NCI-H2227 treated with DMSO at 0.1 percent for 48 hours (cell line): ENCODE data around the gene OR52E1.

Experiments used
- DNase-seq: peaks from one replicate; lab custom pipeline; 2025; lab: John Stamatoyannopoulos, UW

OR52E1 gene

GRCh38 chr11:5117588-5117987, 48.2 kb downstream of the OR52E1 start:
- DNase-seq = no peak

GRCh38 chr11:5118893-5119292, 49.5 kb downstream of the OR52E1 start:
- no peak for DNase-seq
